Karpas-422 (cell line): Measurements from ENCODE around the gene CHN2. TPM values are rescaled to one million over a fixed set of nuclear protein-coding genes. Genes with fewer than 3 reads are reported as not detected.

Experiments
- DNase-seq: peaks from one replicate; pipeline ENCODE4 v3.0.0-alpha.2; 2015
- H2AFZ ChIP-seq: fragments of 200-600 bp; sonication (generic); 2 replicates; pipeline ENCODE4 v1.6.1; 2014; ENCODE audit warnings: antibody characterized with exemption, low read length, mixed read lengths
- H3K27ac ChIP-seq: fragments of 200-600 bp; sonication (generic); 2 replicates; pipeline ENCODE4 v1.5.1; 2014; ENCODE audit warnings: mild to moderate bottlenecking, low read length, moderate library complexity
- H3K27me3 ChIP-seq: fragments of 200-600 bp; sonication (generic); 2 replicates; pipeline ENCODE4 v1.6.1; 2014; ENCODE audit warnings: low read length, mixed read lengths
- H3K36me3 ChIP-seq: fragments of 200-600 bp; sonication (generic); 2 replicates; pipeline ENCODE4 v1.6.1; 2014; ENCODE audit warnings: low read length, mixed read lengths; ENCODE audit not compliant: insufficient read depth
- H3K4me1 ChIP-seq: fragments of 200-600 bp; sonication (generic); 2 replicates; pipeline ENCODE4 v1.6.1; 2014; ENCODE audit warnings: mild to moderate bottlenecking, low read length, mixed read lengths
- H3K4me2 ChIP-seq: fragments of 200-600 bp; sonication (generic); 2 replicates; pipeline ENCODE4 v1.6.1; 2014; ENCODE audit warnings: low read length, low read depth, mild to moderate bottlenecking; ENCODE audit not compliant: poor library complexity, severe bottlenecking
- H3K4me3 ChIP-seq: fragments of 200-600 bp; sonication (generic); 2 replicates; pipeline ENCODE4 v1.5.1; 2014; ENCODE audit warnings: mild to moderate bottlenecking, antibody characterized with exemption, low read length, mixed read lengths
- H3K79me2 ChIP-seq: fragments of 200-600 bp; sonication (generic); 2 replicates; pipeline ENCODE4 v1.6.1; 2014; ENCODE audit warnings: mild to moderate bottlenecking, low read length, mixed read lengths
- H3K9ac ChIP-seq: fragments of 200-600 bp; sonication (generic); 2 replicates; pipeline ENCODE4 v1.6.0; 2014; ENCODE audit warnings: low read length
- H3K9me2 ChIP-seq: fragments of 200-600 bp; sonication (generic), shearing (Covaris generic); replicated peaks from 2 replicates; pipeline ENCODE4 v1.6.0; 2014; ENCODE audit warnings: mild to moderate bottlenecking, low read length, moderate library complexity; ENCODE audit not compliant: insufficient read depth
- H3K9me3 ChIP-seq: fragments of 300-700, 200-600 bp; sonication (generic); 2 replicates; pipeline ENCODE4 v1.6.1; 2014; ENCODE audit warnings: low read length, mixed read lengths
- H4K20me1 ChIP-seq: fragments of 200-600 bp; sonication (generic); 2 replicates; pipeline ENCODE4 v1.6.1; 2014; ENCODE audit warnings: mild to moderate bottlenecking, antibody characterized with exemption, low read length, low read depth; ENCODE audit not compliant: insufficient read depth
- total RNA-seq: library from RNA; depleted of rRNA; stranded (reverse); fragments of >200 nt; shearing (Covaris generic); gene quantifications from 2 replicates; pipeline ENCODE4 v1.2.3, GENCODE V29; 2014; ENCODE audit warnings: low replicate concordance

The CHN2 gene
- total RNA-seq, 1 experiment from 2014 or later, result 9.1 TPM

DNA sequence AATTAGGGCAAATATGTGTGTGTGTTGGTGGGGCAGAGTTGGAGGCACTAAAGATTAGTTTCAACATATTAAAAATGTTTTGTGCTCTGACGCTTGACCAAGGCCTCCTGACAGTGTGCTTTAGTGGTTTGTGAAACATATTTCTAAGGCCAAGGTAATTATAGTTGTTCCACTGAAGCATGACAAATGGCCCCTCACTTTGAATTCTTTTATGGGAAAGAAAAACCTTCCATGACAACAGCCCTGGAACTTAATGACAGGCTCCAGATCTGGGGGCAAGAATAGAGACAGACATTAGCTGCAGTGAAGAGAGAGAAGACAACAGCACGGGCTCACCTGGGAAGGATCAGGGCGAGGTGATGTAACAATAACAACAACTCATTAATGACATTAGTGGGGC lies 155.8 kb downstream of the CHN2 start:
- Histone ChIP-seq H3K9ac (no peak overlapping the region), H4K20me1 (no peaks in the 10 kb centered on the region), H3K4me1 (peaks cover 32% of the 10 kb centered on the region), H3K27me3 (no peaks in the 10 kb centered on the region), H3K36me3 (no peaks in the 10 kb centered on the region), H2AFZ (no peak overlapping the region), H3K4me3 (no peak overlapping the region), H3K9me2 (no peaks in the 10 kb centered on the region), H3K9me3 (no peaks in the 10 kb centered on the region), H3K79me2 (no peaks in the 10 kb centered on the region), H3K27ac (no peak overlapping the region), H3K4me2 (peak overlapping the region; percentile 12)
- DNase-seq, result no peak

DNA sequence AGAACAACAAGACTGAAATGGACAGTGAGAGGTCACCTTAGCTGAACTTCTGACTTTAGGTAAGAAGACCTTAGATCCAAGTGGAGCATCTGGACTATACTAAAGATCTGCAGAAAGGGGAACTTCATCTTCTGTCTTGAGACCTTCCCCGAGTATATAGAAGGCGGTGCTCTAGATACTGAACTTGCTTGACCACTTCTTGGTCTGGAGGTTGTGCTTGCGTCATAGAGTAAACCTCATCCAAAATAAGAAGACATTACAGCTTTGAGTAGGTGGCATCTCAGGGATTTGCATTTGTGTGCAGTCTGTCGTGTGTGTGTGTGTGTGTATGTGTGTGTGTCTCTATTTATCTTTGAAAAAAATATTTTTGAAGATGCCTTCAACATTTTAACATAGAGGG lies 157.5 kb downstream of the CHN2 start:
- no peaks in the 10 kb centered on the region for H3K79me2 ChIP-seq
- DNase-seq, result no peak
- H3K4me2 ChIP-seq, result no peak overlapping the region

DNA sequence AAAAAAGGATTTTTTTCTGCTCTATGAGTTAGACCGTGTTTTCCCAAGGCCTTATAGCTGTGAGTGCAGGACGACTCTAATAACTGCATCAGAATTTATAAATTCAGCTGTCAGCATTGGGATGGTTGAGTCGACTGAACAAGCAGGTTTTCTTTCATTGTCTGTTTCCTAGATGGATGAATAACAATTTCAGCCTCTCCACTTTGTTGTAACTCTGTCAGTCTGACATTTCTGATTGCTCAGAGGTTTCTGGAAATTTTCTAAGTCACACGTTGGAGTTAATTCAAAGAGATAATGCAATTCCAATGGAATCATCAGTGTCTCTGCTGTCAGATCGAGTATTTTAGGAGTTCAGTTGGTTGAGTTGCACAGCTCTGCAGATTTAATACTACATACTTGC lies 159.2 kb downstream of the CHN2 start:
- Histone ChIP-seq H3K9me3 (no peaks in the 10 kb centered on the region), H3K79me2 (no peaks in the 10 kb centered on the region), H3K27me3 (no peaks in the 10 kb centered on the region), H3K9ac (no peak overlapping the region), H3K4me2 (no peak overlapping the region), H3K27ac (no peak overlapping the region), H2AFZ (no peak overlapping the region), H3K36me3 (no peaks in the 10 kb centered on the region), H3K4me3 (no peak overlapping the region), H4K20me1 (no peaks in the 10 kb centered on the region), H3K9me2 (no peaks in the 10 kb centered on the region), H3K4me1 (peaks cover 28% of the 10 kb centered on the region)
- no peak for DNase-seq

More for the DNA sequence above, 157.5 kb downstream of the CHN2 start:
- no peaks in the 10 kb centered on the region for H3K27me3 ChIP-seq
- no peaks in the 10 kb centered on the region for H4K20me1 ChIP-seq
- H3K36me3 ChIP-seq, result no peaks in the 10 kb centered on the region
- no peaks in the 10 kb centered on the region for H3K9me3 ChIP-seq
- H3K9me2 ChIP-seq, result no peaks in the 10 kb centered on the region
- no peak overlapping the region for H3K4me3 ChIP-seq
- H3K27ac ChIP-seq, result no peak overlapping the region
- H3K4me1 ChIP-seq, result peaks cover 26% of the 10 kb centered on the region
- no peak overlapping the region for H3K9ac ChIP-seq
- no peak overlapping the region for H2AFZ ChIP-seq

DNA sequence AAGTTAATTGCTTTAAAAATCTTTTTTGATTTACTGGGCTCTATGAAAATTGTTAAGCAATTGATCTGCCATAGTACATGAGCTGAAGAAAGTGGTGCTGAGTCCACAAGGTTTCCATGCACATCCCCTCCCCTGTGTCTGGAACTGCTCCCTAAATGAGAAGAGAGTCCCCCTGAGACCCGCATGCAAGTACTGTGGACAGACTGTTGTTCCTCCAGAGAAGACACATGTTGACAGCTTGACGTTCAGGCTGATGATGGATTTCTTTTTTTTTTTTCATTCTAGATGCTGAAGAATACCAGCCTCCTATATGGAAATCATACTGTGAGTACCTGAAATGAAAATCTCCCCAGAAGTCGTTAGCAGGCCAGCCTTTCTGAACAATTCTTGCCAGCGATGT lies 159.8 kb downstream of the CHN2 start:
- Histone ChIP-seq H3K4me3 (no peak overlapping the region), H3K4me1 (peaks cover 31% of the 10 kb centered on the region), H3K9ac (no peak overlapping the region), H3K4me2 (no peak overlapping the region), H3K36me3 (no peaks in the 10 kb centered on the region), H4K20me1 (no peaks in the 10 kb centered on the region), H3K79me2 (no peaks in the 10 kb centered on the region), H3K27ac (no peak overlapping the region), H2AFZ (no peak overlapping the region), H3K9me3 (no peaks in the 10 kb centered on the region), H3K9me2 (no peaks in the 10 kb centered on the region), H3K27me3 (no peaks in the 10 kb centered on the region)
- DNase-seq, result no peak

DNA sequence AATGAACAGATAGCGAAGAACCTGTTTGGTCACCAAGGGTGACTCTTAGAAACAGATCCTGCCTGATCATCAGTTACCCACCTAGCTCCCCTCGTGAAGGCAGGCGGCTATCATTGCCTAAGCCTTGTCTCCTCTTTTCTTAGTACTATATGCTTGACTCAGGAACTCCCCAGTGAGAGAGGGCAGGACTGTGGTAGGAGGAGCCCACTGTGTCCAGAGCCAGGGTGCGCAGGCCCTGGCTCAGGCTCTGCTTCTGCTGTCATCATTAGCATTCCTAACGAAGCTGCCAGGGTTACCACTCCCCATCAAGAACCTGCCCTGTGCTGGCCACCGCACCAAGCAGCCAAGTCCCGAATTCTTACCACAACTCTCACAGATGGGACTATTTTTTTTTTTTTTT lies 160.8 kb downstream of the CHN2 start:
- Histone ChIP-seq H3K4me3 (no peak overlapping the region), H3K27ac (no peak overlapping the region), H4K20me1 (no peaks in the 10 kb centered on the region), H3K79me2 (no peaks in the 10 kb centered on the region), H3K27me3 (no peaks in the 10 kb centered on the region), H3K4me1 (peaks cover 28% of the 10 kb centered on the region), H3K9me3 (no peaks in the 10 kb centered on the region), H3K9me2 (no peaks in the 10 kb centered on the region), H2AFZ (no peak overlapping the region), H3K9ac (no peak overlapping the region), H3K4me2 (no peak overlapping the region), H3K36me3 (no peaks in the 10 kb centered on the region)
- DNase-seq, result no peak

DNA sequence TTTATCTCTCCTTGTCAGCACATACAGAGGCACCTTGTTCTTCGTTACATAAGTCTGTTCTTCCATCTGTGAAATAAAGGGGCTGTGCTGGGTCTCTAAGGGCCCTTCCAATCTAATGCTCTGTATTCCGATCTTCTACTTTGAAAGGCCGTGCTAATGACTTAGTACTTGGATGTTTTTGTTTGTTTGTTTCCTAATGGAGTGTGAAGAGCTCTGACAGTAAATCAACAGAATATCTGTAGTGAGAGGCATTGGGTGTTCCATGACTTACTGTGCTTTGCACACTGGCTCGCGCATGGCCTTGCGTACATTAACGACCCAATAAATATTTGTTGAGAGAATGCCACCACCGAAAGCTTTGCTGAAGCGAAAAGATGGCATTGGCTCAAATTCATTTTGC lies 162.1 kb downstream of the CHN2 start:
- Histone ChIP-seq H3K27ac (no peak overlapping the region), H3K4me1 (peaks cover 24% of the 10 kb centered on the region), H3K36me3 (no peaks in the 10 kb centered on the region), H3K9me3 (no peaks in the 10 kb centered on the region), H4K20me1 (no peaks in the 10 kb centered on the region), H3K9ac (no peak overlapping the region), H3K4me3 (no peak overlapping the region), H3K9me2 (no peaks in the 10 kb centered on the region), H3K27me3 (no peaks in the 10 kb centered on the region), H3K4me2 (no peak overlapping the region), H3K79me2 (no peaks in the 10 kb centered on the region), H2AFZ (no peak overlapping the region)
- no peak for DNase-seq

DNA sequence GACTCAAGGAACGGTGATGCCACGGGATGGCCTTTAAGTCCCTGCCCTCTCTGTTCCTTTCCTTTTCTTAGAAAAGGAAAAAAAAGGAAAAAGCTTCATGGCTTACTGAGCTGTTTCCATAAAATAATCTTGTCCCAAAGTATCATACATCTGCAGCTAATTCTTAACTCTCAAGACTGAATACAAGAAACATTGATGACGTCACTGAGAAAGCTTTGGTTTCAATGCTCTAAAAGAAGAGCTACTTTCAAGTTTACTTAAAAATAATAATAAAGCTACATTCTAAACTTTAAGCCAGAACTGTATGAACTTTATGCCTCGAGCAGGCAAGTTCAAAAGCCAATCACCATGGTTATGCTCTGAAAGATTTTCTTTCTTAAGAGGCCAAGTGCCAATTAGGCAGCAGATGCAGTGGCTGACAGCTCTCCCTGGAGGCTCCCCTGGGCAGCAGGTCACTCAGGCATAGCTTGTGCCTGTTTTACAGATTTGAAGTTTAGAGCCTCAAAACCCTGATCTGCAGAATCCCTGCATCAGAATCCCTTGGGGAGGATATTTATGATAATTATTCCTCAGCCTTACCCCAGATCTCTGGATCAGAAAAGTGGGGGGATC lies 165.0 kb downstream of the CHN2 start:
- Histone ChIP-seq H3K9ac (no peak overlapping the region), H3K9me3 (no peaks in the 10 kb centered on the region), H4K20me1 (no peaks in the 10 kb centered on the region), H3K27ac (no peak overlapping the region), H2AFZ (no peak overlapping the region), H3K27me3 (no peaks in the 10 kb centered on the region), H3K4me1 (peaks cover 27% of the 10 kb centered on the region), H3K4me3 (no peak overlapping the region), H3K9me2 (no peaks in the 10 kb centered on the region), H3K79me2 (no peaks in the 10 kb centered on the region), H3K4me2 (peak overlapping the region; percentile 21), H3K36me3 (no peaks in the 10 kb centered on the region)
- DNase-seq, result peak; percentile 52

DNA sequence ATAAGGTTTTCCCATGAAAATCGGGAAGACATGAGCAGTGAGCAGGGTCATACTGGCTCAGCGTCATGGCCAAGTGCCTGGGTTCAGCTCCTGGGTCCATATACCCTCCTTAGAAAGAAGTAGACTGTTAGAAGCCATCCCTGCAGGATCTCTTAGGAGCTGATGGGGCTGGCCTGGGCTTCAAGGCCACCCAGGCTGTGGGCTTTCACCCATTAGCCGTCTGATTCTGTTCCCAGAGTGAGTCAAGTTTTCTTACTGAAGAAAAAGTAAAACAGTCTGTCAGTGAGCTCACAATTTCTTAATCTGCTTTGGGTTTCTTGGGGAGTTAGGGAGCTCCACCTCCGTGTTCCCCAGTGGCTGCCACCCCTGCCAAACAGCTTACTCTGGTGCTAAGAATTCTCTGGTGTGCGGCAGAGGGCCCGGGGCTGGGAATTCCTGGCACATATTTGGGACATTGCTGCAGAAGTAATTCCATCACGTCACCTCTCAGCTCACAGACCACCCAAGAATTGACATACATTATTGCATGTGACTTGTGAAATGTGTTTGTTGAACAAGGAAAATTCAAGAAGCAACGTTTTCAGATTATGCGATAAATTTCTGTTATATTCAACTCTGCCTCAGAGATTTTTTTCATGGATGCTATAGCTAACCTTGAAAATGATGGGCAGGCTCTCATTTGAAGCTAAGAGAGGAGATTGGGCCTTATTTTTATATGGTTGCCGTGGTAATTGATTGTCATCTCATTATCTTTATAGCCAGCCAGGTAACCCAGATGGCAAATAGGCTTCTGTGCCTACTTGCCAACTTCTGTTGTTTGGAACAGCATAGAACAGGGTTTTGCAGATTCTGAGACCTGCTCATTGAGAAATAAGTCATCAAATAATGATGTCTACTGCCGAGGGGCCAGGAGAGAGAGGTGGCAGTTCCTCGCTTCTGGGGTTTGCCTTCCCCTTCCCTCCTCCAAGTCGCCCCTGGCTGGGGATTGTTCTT lies 166.4 kb downstream of the CHN2 start:
- Histone ChIP-seq H3K27ac (no peak overlapping the region), H3K79me2 (no peaks in the 10 kb centered on the region), H3K4me3 (no peak overlapping the region), H3K27me3 (no peaks in the 10 kb centered on the region), H4K20me1 (no peaks in the 10 kb centered on the region), H3K9me2 (no peaks in the 10 kb centered on the region), H3K4me2 (no peak overlapping the region), H3K9me3 (no peaks in the 10 kb centered on the region), H3K4me1 (peaks cover 27% of the 10 kb centered on the region), H3K36me3 (no peaks in the 10 kb centered on the region), H3K9ac (no peak overlapping the region), H2AFZ (no peak overlapping the region)
- no peak for DNase-seq
